GM19395 (cell line): ENCODE measurements around the gene SLC9A1.
A peak's percentile ranks its signal among the peaks of the same experiment; 100 is the strongest.

Source experiments
- ATAC-seq: cut with Tn5 transposase; IDR thresholded peaks from one replicate; pipeline ENCODE4 v1.9.1; 2021; ENCODE audit warnings: mild to moderate bottlenecking, moderate library complexity; ENCODE audit not compliant: unreplicated experiment

Gene SLC9A1

DNA sequence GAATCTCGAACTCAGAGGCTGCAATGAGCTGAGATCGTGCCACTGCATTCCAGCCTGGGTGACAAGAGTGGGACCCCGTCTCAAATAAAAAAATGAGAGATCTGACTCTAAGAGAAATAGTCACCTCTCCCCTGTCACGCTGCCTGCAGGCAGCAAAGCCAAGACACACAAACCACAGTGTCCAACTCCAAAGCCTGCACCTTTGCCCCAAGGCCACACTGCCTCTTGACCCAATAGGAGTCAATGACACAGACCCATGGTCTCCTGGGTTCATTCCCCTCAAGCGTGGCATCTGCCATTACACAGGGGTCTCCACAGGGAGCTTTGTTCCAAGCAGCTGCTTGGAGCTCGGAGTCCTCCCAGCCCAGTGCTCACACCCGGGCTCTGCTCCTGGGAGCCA is 46.3 kb downstream of the SLC9A1 start:
- no peak for ATAC-seq

DNA sequence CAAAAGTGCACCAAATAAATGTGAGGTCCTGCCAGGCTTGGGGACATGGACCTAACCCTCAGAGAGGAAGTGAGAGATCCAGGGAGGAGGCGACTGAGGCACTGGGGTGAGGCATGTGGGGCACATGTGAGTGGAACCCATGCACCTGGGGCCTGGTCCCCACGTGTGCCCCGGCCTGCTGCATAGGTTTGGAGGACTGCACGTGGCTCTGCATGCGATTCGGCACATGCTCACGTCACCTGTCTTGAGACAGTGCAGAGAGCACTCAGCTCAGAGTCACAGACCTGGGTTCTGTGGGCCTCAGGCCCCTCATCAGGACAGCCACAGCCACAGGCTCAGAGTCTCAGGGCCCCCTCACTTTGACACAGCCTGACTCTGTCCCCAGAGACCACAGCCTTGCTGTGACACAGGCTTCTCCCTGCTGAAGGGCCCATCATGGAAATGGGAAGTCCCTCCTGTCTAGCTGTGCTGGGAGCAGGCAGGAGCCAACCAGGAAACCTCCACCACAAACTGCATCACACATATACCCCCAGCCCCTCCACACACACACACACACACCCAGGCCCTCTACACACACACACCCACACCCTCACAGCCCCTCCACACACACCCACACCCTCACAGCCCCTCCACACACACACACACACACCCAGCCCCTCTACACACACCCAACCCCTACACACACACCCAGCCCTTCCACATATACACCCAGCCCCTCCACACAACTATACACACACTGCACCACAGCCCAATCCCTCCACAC is 48.2 kb downstream of the SLC9A1 start:
- no peak for ATAC-seq

DNA sequence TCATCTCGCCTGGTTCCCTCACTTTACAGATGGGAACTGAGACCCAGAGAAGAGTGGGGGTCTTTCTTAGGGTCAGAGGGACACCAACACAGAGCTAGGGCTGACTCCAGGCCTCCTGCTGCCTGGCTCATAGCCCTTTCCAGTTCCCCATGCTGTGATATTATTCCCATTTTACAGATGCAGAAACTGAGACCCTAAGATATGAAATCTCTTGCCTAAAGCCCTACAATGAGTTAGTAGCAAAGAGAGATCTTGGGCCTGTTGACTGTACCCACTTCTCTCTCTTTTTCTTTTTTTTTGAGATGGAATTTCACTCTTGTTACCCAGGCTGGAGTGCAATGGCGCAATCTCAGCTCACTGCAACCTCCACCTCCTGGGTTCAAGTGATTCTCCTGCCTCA is 49.9 kb downstream of the SLC9A1 start:
- no peak for ATAC-seq

DNA sequence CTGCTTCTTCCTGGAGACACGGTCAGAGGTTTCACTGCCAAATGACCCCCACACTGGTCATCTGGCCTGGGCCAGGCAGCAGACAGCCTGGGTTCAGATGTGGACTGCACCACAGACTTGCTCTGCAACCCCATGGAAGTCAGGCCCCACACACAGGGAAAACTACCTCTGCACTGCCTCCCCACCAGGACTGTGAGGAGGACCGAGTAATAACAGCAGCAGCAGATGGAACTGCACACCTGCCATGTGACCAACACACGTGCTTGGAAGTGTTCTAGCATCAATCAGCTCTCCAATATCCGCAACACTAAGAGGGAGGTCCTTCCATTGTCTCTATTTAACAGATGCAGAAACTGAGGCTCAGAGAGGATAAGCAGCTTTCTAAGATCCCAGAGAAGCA is 51.4 kb downstream of the SLC9A1 start:
- ATAC-seq = no peak

DNA sequence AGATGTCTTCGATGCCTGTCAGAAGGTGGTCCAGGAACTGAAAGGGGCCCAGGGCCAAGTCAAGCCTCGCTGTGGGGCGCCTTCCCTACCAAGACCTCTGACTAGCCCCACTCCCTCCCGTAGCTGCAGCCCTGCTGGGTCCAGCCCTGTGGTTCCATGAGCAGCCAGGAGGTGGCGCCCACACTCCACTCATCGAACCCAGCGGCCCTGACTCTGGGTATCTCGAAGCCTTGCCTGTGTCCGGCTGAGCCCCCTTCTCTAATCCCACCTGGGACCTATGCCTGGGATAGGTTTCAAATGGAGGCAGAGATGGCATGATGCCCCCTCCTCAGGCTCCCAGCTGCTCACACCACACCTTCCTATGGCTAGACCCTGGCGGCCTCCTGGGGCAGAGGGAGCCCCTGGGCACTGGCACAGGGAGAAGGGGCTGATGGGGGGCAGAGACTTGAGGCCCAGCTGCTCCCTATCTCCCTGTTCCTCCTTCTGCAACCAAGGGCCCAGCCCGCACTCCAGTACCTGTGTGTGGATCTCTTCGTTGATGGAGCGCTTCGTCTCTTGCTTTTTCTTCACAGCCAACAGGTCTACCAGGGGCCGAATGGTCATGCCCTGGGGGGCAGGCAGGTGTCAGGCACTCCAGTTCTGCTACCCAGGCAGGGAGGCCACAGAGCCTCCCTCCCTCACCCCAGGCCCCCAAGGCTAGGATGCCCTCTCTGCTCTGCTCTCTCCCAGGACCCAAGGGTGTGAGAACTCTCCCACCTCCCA is 52.0 kb downstream of the SLC9A1 start:
- ATAC-seq = no peak

DNA sequence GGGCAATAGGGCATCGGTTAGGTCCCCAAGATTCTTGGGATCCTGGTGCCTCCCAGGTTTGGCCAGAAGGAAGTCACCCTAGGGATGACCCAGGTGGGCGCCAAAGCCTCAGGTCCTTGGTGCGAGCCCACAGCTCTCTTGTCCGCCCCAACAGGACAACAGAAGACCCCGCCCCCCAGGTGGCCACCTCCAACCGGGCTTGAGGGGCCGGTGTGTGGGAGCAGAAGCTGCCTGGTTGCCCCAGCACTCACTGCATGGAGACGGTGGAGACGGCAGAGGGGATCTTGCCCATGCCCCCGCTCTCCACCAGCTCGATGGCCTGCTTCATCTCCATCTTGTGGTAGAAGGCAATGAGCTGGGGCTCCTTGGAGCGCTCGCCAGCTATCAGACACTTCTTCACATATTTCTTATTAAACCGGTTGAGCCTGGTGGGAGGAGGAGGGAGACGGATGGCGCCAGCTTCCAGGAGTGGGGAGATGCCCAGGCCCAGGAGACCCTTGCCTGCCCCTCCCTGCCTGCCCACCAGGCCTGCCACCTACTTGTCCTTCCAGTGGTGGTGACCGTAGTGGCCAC is 52.7 kb downstream of the SLC9A1 start:
- no peak for ATAC-seq

DNA sequence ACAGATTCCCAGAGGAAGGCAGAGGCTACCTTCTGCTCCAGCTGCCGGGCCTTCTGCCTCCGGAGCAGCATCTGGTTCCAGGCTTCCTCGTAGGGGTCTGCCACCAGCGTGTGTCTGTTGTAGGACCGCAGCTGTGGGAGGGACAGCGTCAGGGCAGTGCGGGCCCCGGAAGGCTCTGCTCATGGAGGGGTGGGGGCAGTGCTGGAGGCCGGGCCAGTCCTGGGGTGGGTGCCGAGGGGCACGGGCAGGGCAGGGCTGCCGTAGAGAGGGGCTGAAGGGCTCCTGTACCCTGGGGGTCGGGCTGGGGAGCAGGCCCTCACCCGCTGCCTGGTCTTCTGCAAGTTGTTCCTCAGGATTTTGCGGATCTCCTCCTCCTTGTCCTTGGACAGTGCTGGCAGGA is 53.2 kb downstream of the SLC9A1 start:
- no peak for ATAC-seq

DNA sequence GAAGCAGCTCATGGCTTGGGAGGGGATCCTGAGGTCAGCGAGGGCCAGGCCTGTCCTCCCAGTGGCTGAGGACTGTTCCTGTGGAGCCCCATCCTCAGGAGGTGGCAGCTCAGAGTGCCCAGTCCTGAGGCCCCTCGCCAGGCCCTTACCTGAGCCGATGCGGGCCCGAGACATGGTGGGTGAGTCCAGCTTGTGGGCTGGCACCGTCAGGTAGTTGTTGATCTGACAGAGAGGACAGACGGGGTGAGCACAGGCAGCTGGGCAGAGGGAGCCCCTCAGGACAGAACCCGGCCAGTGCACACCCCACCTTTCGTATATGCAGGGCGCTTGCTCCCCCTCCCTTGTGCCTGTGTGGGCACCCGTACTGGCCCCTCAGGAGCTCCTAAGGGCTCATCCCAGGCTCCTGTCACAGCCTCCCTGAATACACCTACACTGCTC is 53.9 kb downstream of the SLC9A1 start:
- ATAC-seq = no peak

DNA sequence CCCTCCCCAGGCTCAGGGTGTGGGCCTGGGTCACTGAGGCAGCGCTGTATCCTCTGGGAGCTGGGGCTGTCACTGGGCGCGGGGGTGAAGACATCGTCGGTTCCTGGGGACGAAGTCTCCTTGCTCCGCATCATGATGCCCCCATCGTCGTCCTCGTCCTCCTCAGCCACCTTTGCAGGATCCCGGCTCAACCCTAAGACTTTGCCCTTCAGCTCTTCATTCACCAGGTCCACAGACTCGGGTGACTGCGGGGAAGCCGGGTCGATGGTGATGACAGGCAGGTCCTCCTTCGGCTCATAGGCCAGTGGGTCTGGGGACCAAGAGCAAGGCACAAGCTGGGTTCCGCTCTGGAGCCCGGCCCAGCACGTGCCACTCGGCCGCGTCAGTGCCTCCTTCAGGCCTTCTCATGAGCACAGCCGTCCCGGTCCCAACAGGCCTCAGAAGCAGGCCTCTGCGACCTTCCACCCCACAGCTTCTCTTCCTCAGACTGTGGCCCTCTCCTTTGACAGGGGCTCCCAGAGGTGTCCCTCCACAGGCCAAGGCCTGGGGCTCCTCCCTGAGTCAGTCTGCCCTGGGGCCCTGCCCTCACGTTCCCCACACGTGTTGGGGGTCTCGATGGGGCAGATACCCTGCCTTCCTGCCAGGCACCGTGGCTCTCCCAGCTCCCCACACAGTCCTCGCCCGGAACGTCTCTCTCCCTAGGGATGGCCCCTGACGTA is 54.4 kb downstream of the SLC9A1 start:
- no peak for ATAC-seq

DNA sequence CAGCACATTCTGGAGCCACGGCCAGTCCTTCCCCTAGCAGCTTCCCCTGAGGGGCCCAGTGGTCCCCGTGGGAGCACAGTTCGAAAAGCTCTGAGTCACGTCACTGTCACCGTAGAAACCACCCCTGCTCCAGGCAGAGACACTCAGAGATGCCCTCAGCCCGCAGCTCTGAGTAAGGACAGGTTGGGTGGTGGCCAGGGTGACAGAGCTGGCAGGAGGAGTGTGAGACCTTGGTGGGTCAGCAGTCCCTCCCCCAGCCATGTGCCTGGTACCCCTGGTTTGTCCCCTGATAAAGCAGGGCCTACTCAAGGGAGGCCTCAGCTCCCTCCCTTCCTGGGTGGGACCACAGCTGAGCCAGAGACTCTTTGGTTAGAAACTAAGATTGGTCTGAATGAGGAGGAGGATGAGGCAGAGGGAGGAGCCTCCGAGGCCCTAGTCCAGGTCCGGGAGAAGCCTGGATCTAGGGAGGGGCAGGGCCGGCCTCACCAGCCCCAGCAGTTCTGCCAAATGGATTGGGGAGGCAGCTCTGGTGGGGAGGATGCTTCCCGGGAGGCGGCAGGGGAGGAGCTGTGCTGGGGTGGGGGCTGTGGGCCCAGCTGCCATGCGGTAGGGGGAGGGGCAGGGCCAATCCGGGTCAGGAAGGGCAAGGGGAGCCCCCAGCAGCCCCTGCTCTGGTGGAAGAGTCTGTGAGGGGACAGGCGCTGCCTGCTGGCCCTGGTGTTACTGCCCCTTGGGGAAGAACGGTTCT is 55.2 kb downstream of the SLC9A1 start:
- no peak for ATAC-seq

DNA sequence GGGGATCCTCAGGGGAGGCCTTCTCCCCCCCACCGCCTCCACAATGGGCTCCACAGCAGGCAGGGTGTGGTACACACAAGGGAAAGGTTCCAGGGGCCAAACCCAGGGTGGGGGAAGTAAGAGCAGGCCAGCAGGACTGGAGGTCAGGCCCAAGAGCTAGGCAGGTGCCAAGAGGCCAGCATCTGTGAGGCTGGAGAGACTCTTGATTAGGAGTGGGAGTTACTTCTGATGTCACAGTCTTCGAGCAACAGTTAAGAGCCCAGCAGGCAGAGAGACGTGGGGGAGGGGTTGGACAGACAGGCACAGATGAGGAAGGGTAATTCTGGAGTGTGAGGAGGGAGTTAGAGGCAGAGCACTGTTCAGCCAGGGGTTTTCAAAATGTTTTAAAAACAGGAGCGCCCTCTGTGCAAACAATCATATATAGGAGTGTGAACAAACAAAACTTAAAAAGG is 55.8 kb downstream of the SLC9A1 start:
- ATAC-seq = no peak

DNA sequence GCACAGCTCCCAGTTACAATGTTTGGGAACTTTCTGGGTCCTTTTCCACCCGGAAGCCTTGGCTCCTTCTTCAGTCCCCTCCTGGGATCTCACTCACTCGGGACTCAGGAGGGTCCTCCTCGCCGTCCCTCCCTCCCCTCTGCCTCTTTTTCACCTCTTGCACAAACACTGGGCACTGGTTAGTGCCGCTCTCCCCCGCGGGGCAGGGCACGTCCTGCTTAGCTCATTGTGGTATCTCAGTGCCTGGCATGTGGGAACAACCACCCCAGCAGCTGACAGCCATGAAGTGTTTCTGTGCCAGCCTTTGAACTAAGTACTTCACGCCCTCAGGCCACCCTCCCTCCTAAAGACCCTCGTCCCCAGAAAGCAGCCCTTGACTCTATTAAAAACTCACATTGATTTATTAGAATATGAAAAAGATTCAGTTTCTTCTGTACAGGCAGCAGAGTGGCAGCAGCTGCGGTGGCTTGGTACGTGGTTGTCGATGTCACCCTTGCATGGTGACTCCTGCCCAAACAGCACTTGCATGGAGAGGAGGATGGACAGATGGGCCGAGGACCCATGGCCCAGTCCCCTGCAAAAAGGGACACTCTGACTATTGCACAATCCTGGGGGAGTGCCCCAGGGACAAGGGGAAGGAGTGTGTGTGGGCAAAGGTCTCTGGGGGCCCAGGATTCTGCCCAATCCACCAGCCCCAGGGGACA is 56.3 kb downstream of the SLC9A1 start:
- no peak for ATAC-seq

DNA sequence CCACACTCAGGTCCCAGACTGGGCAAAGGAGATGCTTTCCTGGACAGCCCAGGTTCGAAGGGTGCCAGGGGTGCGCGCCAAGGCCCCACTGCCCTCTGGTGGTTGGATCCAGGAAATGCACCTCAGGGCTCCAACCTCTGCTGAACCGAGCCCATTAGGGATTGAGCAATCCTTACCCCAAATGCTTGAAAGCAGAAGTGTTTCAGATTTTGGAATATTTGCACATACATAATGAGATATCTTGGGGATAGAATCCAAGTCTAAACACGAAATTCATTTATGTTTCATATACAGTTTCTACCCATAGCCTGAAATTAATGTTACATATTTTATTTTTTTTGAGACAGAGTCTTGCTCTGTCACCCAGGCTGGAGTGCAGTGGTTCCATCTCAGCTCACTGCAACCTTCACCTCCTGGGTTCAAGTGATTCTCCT is 57.4 kb downstream of the SLC9A1 start:
- peak; percentile 62 for ATAC-seq

DNA sequence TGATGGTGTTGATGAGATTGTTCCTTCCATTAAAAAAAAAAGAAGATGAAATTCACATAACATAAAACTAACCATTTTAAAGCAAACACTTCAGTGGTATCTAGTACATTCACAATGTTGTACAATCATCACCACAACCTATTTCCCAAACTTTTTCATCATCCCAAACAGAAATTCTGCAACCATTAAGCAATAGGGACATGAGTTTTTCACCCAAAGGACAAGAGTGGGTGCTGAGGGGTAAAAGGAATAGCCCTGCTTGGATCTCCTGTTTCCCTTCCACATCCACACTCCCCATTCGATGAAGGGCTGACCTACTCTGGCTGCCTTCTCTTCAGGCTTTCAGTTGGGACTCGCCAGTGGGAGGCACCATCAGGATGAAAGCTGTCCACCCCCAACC is 59.3 kb downstream of the SLC9A1 start:
- no peak for ATAC-seq

DNA sequence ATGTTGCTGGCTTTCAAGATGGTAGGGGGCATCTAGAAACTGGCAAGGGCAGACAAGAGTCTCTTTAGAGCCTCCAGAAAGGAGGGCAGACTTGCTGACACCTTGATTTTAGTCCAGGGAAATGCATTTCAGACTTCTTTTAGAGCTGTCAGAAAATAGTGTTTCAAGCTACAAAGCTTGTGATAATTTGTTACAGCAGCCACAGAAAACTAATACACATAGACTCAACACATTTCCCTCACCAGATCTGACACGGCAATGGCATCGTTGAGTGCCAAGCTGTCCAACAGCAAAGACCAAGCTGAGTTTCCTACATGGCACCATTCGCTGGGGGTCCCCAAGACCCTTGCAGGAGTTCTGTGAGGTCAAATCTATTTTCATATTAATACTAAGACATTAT is 62.0 kb downstream of the SLC9A1 start:
- no peak for ATAC-seq

DNA sequence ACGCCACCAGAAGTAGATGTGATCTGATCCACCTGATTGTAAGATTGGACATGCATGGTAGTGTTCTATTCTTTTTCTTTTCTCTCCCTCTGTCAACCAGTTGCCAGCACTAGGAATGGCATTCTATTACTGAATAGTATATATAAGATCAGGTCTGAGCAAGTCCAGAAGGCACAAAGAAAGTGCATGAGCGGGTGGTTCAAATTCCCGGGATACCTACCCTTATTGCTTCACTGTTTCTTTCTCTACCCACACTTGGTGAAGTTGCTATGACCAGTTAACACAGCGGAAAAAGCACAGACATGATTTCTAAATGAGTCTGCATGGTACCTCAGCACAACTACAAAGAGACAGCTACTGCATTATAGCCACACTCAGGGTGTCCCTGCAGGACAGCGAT is 64.0 kb downstream of the SLC9A1 start:
- ATAC-seq = no peak

DNA sequence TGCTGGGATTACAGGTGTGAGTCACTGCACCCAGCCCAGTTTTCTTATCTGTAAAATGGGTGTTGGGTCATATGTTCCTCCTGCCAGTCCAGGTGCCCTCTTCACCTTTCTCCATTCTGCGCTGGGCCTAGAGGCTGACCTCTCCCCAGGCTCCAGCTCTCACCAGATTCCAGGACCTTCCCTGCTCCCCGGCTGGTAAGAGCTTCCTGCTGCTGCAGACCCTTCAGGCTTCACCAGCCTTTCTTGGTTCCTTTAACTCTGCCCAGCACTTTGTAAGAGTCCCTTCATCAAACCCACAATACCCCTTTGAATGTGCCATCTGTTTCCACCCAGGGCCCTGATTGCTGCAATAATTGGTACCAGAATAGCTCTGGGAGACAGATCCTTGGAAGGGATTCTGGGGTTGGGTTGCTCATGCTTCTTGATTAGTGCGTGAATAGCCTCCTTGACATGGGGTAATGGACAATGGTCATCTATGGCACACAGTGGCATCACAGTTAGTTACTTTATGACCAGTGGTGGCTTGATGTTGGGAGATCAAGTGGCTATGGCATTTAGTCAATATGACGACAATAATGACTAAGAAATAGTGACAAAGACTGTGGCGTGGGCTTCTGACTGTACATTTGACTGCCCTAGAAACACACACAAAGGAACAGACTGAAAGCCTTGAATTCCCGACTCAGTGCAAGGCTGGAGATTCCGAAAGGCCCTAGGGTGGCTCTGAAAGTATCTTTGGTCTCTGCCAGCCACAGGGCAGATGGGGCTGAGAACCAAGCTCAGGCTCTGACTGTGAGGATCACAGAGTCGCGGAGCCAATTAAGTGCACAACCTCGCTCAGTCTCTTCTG is 67.3 kb downstream of the SLC9A1 start:
- no peak for ATAC-seq

DNA sequence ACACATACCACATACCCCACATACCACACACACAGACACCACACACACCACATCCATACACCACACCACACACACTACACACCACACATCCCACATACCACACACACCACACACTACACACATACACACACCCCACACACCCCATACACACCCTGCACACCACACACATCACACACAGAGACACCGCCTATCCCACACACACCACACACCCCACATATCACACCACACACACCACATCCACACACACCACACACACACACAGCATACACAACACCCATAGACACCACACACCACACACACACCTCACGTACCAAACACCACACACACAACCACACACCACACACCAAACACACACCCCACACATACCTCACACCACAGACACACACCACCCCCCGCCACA is 68.3 kb downstream of the SLC9A1 start:
- no peak for ATAC-seq

DNA sequence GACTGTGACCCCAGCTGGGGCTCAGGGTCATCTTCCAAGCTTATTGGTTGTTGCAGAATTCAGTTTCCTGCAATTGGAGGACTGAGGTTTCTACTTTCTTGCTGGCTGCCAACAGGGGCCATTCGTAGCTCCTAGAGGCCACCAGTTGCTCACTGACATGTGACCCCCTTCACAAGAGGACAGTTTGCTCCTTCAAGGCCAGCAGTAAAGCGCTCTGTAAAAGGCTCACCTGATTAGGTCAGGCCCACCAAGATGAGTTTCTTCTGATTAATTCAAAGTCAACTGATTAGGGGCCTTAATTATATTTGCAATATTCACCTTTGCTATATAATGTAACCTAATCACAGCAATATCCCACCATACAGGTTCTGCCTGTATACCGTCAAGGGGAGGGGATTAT is 68.9 kb downstream of the SLC9A1 start:
- no peak for ATAC-seq
